K562 (cell line): Measurements from ENCODE around the gene ADGRG1. TPM values are rescaled to one million over a fixed set of nuclear protein-coding genes. Genes with fewer than 3 reads are reported as not detected.

Experiments
- ATAC-seq: fragments of 200-7000 bp; cut with Tn5 transposase; 3 replicates; pipeline ENCODE4 v1.9.1; 2020; ENCODE audit warnings: moderate library complexity
- BruUV-seq: library from RNA; stranded (reverse); fragments of 400-500 nt; replicated peaks from 2 replicates; lab custom pipeline; 2021; lab: Mats Ljungman, UMichigan
- CTCF ChIA-PET: fragments of 300-600 bp; formaldehyde crosslinking; extraction: SDS; loops from one replicate; lab custom pipeline; 2021; ENCODE audit warnings: low intra/inter-chr PET ratio; lab: Yijun Ruan, JAX
- POLR2A ChIA-PET: fragments of 300-600, 350-650 bp; sonication (Branson Sonifier 250); formaldehyde crosslinking; extraction: SDS; loops from one replicate; lab custom pipeline; 2021; ENCODE audit warnings: antibody characterized with exemption, inconsistent platforms; lab: Yijun Ruan, JAX
- DNase-seq, 4 experiments: peaks; one replicate each; pipeline versions ENCODE4 v3.0.0 to v3.0.0-alpha.2; 2011 to 2018; ENCODE audit warnings: low spot score in 3 of 4, mixed read lengths in 3 of 4; ENCODE audit errors: extremely low read depth in 1 of 4
- FAIRE-seq: peaks from 2 replicates; lab custom pipeline; 2011; peaks lifted over from hg19 to GRCh38; lab: Jason Lieb, UNC
- H2AFZ ChIP-seq: 2 replicates; pipeline ENCODE4 v1.6.0; 2011; ENCODE audit warnings: low read depth, low read length, control low read depth, inconsistent platforms
- H3K27ac ChIP-seq: fragments of 200-600 bp; 3 replicates; pipeline ENCODE4 v1.8.0; 2011; ENCODE audit warnings: low read depth, mild to moderate bottlenecking, control low read depth, inconsistent platforms, low read length, moderate library complexity, mixed read lengths; ENCODE audit errors: extremely low read depth
- H3K27me3 ChIP-seq, 2 experiments: fragments of 300-600 bp in 1 of 2; 2 replicates in 1 of 2; 3 replicates in 1 of 2; pipeline versions ENCODE4 v1.6.0 to v1.8.0; 2011; ENCODE audit warnings: inconsistent platforms in 2 of 2, low read length in 2 of 2, mild to moderate bottlenecking in 1 of 2, mixed read lengths in 1 of 2, moderate library complexity in 1 of 2; ENCODE audit not compliant: control insufficient read depth in 2 of 2, insufficient read depth in 2 of 2
- H3K36me3 ChIP-seq: fragments of 300-600 bp; 3 replicates; pipeline ENCODE4 v1.8.0; 2011; ENCODE audit warnings: mild to moderate bottlenecking, low read length, inconsistent platforms; ENCODE audit not compliant: control insufficient read depth, insufficient read depth
- H3K4me1 ChIP-seq, 2 experiments: fragments of 200-600 bp in 1 of 2; replicated peaks in 1 of 2; 2 replicates in 1 of 2; 3 replicates in 1 of 2; pipeline versions ENCODE4 v1.5.1 to v1.8.0; 2011; ENCODE audit warnings: inconsistent platforms in 2 of 2, low read length in 2 of 2, mild to moderate bottlenecking in 1 of 2, mixed read lengths in 1 of 2, moderate library complexity in 1 of 2; ENCODE audit not compliant: control insufficient read depth in 2 of 2, insufficient read depth in 2 of 2
- H3K4me2 ChIP-seq: 2 replicates; pipeline ENCODE4 v1.6.1; 2011; ENCODE audit warnings: low read length, control low read depth, inconsistent platforms, mixed read lengths; ENCODE audit not compliant: insufficient read depth
- H3K4me3 ChIP-seq: fragments of 200-600 bp; sonication (generic), shearing (Covaris generic); 2 replicates; pipeline ENCODE4 v1.5.1; 2016; ENCODE audit warnings: control low read depth, inconsistent platforms
- H3K79me2 ChIP-seq: fragments of 200-600 bp; 3 replicates; pipeline ENCODE4 v1.8.0; 2011; ENCODE audit warnings: low read length, inconsistent platforms; ENCODE audit not compliant: control insufficient read depth, insufficient read depth
- H3K9ac ChIP-seq, 2 experiments: 2 replicates each; pipeline versions ENCODE4 v1.6.0 to v1.6.1; 2011; ENCODE audit warnings: low read depth in 2 of 2, low read length in 2 of 2, control low read depth in 1 of 2, inconsistent platforms in 1 of 2, mild to moderate bottlenecking in 1 of 2, mixed read lengths in 1 of 2; ENCODE audit not compliant: insufficient read depth in 1 of 2
- H3K9me1 ChIP-seq: one replicate; pipeline ENCODE4 v1.6.0; 2011; ENCODE audit warnings: inconsistent platforms, mild to moderate bottlenecking, low read length, moderate library complexity; ENCODE audit not compliant: control insufficient read depth, insufficient read depth
- H3K9me3 ChIP-seq: replicated peaks from 2 replicates; pipeline ENCODE4 v1.5.1; 2011; ENCODE audit warnings: low read depth, low read length, inconsistent platforms; ENCODE audit not compliant: control insufficient read depth, insufficient read depth
- H4K20me1 ChIP-seq: replicated peaks from 2 replicates; pipeline ENCODE4 v1.6.1; 2011; ENCODE audit warnings: low read length, inconsistent platforms, mixed read lengths; ENCODE audit not compliant: control insufficient read depth, insufficient read depth
- BRCA1 ChIP-seq, 2 experiments: fragments of 450-650 bp in 1 of 2; sonication (generic) in 1 of 2; formaldehyde crosslinking in 1 of 2; IDR thresholded peaks; 2 replicates each; pipeline versions ENCODE4 v1.5.0 to v1.6.1; 2017 to 2020; ENCODE audit warnings: mild to moderate bottlenecking in 1 of 2, missing genetic modification reagents in 1 of 2
- CCNT2 ChIP-seq: IDR thresholded peaks from 2 replicates; pipeline ENCODE4 v1.6.1; 2011; ENCODE audit warnings: borderline replicate concordance, low read depth, mild to moderate bottlenecking, moderate library complexity, mixed read lengths, low read length; ENCODE audit not compliant: insufficient read length; ENCODE audit errors: extremely low read depth
- CREBBP ChIP-seq: IDR thresholded peaks from one replicate; pipeline ENCODE4 v1.6.1; 2012; ENCODE audit warnings: low read depth, mild to moderate bottlenecking, control low read depth, inconsistent platforms, low read length
- MCM7 ChIP-seq, 2 experiments: fragments of 450-650 bp; IDR thresholded peaks; 2 replicates each; pipeline ENCODE4 v1.6.1; 2016 to 2018
- NR2C2 ChIP-seq, 2 experiments: fragments of 200-800 bp in 1 of 2; sonication (Bioruptor generic) in 1 of 2; sonication (generic) in 1 of 2; formaldehyde crosslinking in 1 of 2; IDR thresholded peaks; 2 replicates each; pipeline versions ENCODE4 v1.6.1 to v1.8.0; 2016 to 2022; ENCODE audit warnings: mild to moderate bottlenecking in 1 of 2, missing compliant biosample characterization in 1 of 2, missing genetic modification characterization in 1 of 2, missing genetic modification reagents in 1 of 2
- OTX1 ChIP-seq: fragments of 450-650 bp; formaldehyde crosslinking; IDR thresholded peaks from 2 replicates; pipeline ENCODE4 v1.4.0; 2022; ENCODE audit warnings: mild to moderate bottlenecking
- TRIM28 ChIP-seq: fragments of 450-650 bp; IDR thresholded peaks from 2 replicates; pipeline ENCODE4 v1.6.1; 2017
- ZNF584 ChIP-seq: fragments of 200-800 bp; sonication (Bioruptor generic); IDR thresholded peaks from 2 replicates; pipeline ENCODE4 v1.6.1; 2016; ENCODE audit warnings: low read depth, mild to moderate bottlenecking, missing genetic modification characterization, missing compliant biosample characterization
- WGBS: fragments of 100-300 bp; shearing (Covaris generic); methylation state at CpG from one replicate; pipeline ENCODE4 v1.1.6; 2016; ENCODE audit warnings: low coverage, mixed read lengths; ENCODE audit not compliant: insufficient coverage; ENCODE audit errors: missing lambda C conversion rate; 5-methylcytosine and 5-hydroxymethylcytosine counted together
- in situ Hi-C: fragments of 300-500 bp; cut with MboI; formaldehyde crosslinking; loops from 4 replicates; pipeline ENCODE4 v1.15.0; 2018; ENCODE audit warnings: inconsistent platforms, mixed read lengths
- intact Hi-C: fragments of 100-400 bp; cut with micrococcal nuclease; formaldehyde crosslinking; loops from 2 replicates; pipeline ENCODE4 v1.14.2; 2022
- polyA plus RNA-seq, 8 experiments: library from polyadenylated mRNA; depleted of rRNA in 4 of 8; stranded (reverse) in 5 of 8; unstranded in 3 of 8; fragments of >200 nt; fragmentation: Nextera tagmentation in 2 of 8; fragmentation: Illumina TruSeq in 1 of 8; extraction: Ambion mirVana in 2 of 8; extraction: Trizol in 1 of 8; gene quantifications; 2 replicates each; pipeline versions ENCODE4 v1.2.1 to v1.2.3, GENCODE V29; 2011 to 2014; ENCODE audit warnings: inconsistent platforms in 1 of 8, missing spikeins in 1 of 8
- total RNA-seq, 7 experiments: library from RNA; depleted of rRNA in 6 of 7; stranded (reverse); fragments of >200 nt in 6 of 7; fragmentation: Illumina TruSeq in 2 of 7; extraction: Trizol in 2 of 7; gene quantifications; 2 replicates each; pipeline versions ENCODE4 v1.2.1 to v1.2.3, GENCODE V29; 2011 to 2021; ENCODE audit warnings: low replicate concordance in 1 of 7
- TF ChIP-seq, protein P1 (sequence below): fragments of 450-650 bp; IDR thresholded peaks from 2 replicates; pipeline ENCODE4 v1.7.1; 2018; ENCODE audit warnings: mild to moderate bottlenecking, low read depth; ENCODE audit not compliant: partially characterized antibody

ADGRG1 gene
- total and polyA plus RNA-seq, 9 of the 15 experiments (the other 6 are each of a cell fraction or from before 2014, with no cell fraction given): 0.04 to 0.31 (median 0.16) TPM; not detected in 6

DNA sequence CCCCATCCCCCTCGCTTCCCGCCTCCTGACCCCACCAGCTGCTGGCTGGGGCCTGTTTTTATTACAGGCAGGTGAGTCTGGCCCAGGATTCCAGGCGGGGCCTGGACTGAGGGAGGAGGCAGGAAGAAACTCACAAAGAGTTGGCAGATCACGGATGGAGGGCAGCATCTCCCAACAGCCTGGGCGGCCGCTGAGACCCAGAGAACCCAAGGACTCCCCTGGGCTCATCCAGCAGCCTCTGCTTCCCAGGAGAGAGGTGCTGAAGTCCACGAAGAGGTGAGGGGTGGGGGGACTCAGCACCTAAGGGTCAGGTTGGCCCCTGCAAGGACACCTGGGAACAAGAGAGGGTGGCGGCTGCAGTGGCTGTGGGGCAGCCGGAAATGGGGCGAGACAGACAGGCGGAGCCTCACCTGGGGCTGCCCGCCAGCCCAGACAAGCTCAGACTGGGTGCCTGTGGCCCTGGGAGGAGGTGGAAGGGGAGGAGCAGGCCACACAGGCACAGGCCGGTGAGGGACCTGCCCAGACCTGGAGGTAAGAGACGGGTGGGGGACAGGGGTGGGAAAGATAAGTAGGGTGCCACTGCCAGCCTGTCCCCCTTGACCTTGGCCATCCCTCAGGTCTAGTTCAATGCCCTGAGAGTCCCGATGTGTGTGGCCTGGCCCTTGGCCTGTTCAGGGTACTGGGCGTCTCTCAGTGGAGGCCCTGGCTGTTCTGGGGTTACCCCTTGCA is 8.7 kb upstream of the ADGRG1 start:
- ChIA-PET POLR2A (interaction anchor here (0.6 kb wide), 1 partner anchor 574 kb away, joined by 3 read pairs; no protein-coding TSS in a partner anchor), CTCF (no interaction called here)
- Histone ChIP-seq H3K79me2 (no peaks in the 10 kb centered on the region), H2AFZ (no peak overlapping the region), H3K4me3 (no peak overlapping the region), H3K9me1 (no peaks in the 10 kb centered on the region), H3K27me3 (peaks cover 0 to 28% of the 10 kb centered on the region in 2 experiments; a peak in 2 of 5 replicates), H3K27ac (no peak overlapping the region), H3K9ac (no peak overlapping the region), H3K36me3 (no peaks in the 10 kb centered on the region), H3K4me1 (peaks cover 0 to 23% of the 10 kb centered on the region in 2 experiments; a peak in 3 of 5 replicates), H3K9me3 (no peaks in the 10 kb centered on the region), H3K4me2 (no peak overlapping the region), H4K20me1 (no peaks in the 10 kb centered on the region)
- no peak for ATAC-seq
- BruUV-seq: no TSS peak
- FAIRE-seq: no peak
- in situ Hi-C loops (no loop called here), intact Hi-C loops (no loop called here)
- no peak for DNase-seq
- no peak for TF ChIP-seq ZNF584 (CRISPR knock-in tag)
- TF ChIP-seq TRIM28: no peak
- no peak for TF ChIP-seq MCM7 (IDR thresholded peaks at IDR 0.05)
- no peak for TF ChIP-seq CCNT2
- no peak for TF ChIP-seq BRCA1 (IDR thresholded peaks at IDR 0.05)
- no peak for TF ChIP-seq BRCA1 (CRISPR knock-in tag; IDR thresholded peaks at IDR 0.05)
- no peak for TF ChIP-seq CREBBP
- no peak for TF ChIP-seq OTX1 (CRISPR knock-in tag)
- TF ChIP-seq, protein P1, sequence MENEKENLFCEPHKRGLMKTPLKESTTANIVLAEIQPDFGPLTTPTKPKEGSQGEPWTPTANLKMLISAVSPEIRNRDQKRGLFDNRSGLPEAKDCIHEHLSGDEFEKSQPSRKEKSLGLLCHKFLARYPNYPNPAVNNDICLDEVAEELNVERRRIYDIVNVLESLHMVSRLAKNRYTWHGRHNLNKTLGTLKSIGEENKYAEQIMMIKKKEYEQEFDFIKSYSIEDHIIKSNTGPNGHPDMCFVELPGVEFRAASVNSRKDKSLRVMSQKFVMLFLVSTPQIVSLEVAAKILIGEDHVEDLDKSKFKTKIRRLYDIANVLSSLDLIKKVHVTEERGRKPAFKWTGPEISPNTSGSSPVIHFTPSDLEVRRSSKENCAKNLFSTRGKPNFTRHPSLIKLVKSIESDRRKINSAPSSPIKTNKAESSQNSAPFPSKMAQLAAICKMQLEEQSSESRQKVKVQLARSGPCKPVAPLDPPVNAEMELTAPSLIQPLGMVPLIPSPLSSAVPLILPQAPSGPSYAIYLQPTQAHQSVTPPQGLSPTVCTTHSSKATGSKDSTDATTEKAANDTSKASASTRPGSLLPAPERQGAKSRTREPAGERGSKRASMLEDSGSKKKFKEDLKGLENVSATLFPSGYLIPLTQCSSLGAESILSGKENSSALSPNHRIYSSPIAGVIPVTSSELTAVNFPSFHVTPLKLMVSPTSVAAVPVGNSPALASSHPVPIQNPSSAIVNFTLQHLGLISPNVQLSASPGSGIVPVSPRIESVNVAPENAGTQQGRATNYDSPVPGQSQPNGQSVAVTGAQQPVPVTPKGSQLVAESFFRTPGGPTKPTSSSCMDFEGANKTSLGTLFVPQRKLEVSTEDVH: no peak
- no peak for TF ChIP-seq NR2C2 (CRISPR knock-in tag; IDR thresholded peaks at IDR 0.05)
- TF ChIP-seq NR2C2 (tag; IDR thresholded peaks at IDR 0.05): no peak
- 22% methylated on average over 16 of the region's 16 CpGs for WGBS
